HEK293 (cell line): Measurements from ENCODE around the gene NME8.
A peak's percentile ranks its signal among the peaks of the same experiment; 100 is the strongest.

Experiments
- CTCF ChIA-PET: fragments of 350-600 bp; formaldehyde crosslinking; extraction: SDS; loops from one replicate; lab custom pipeline; 2021; ENCODE audit warnings: antibody characterized with exemption; lab: Yijun Ruan, JAX
- POLR2A ChIA-PET: fragments of 300-600 bp; formaldehyde crosslinking; extraction: SDS; loops from one replicate; lab custom pipeline; 2020; ENCODE audit warnings: antibody characterized with exemption, inconsistent platforms; lab: Yijun Ruan, JAX
- H3K27ac ChIP-seq: fragments of 200-500 bp; sonication (Bioruptor generic); 2 replicates; pipeline ENCODE4 v1.5.1; 2014; ENCODE audit warnings: low read depth, low read length, control low read depth, inconsistent platforms; ENCODE audit errors: extremely low read depth
- H3K36me3 ChIP-seq, 2 experiments: fragments of 200-500 bp in 1 of 2; sonication (Bioruptor generic) in 1 of 2; 1 replicate in 1 of 2; 2 replicates in 1 of 2; pipeline ENCODE4 v1.5.1; 2014 to 2017; ENCODE audit warnings: inconsistent platforms in 2 of 2, low read length in 2 of 2; ENCODE audit not compliant: control insufficient read depth in 2 of 2, insufficient read depth in 1 of 2
- H3K4me1 ChIP-seq: fragments of 200-500 bp; sonication (Bioruptor generic); 2 replicates; pipeline ENCODE4 v1.5.1; 2014; ENCODE audit warnings: mild to moderate bottlenecking, low read length, inconsistent platforms; ENCODE audit not compliant: control insufficient read depth, insufficient read depth
- H3K4me3 ChIP-seq: 2 replicates; pipeline ENCODE4 v1.5.1; 2011; ENCODE audit warnings: low read depth, mild to moderate bottlenecking, control low read depth, low read length, moderate library complexity
- H3K9me3 ChIP-seq: fragments of 200-500 bp; sonication (Bioruptor generic); 2 replicates; pipeline ENCODE4 v1.5.1; 2014; ENCODE audit warnings: low read depth, low read length, inconsistent platforms; ENCODE audit not compliant: control insufficient read depth, insufficient read depth
- ATF2 ChIP-seq: fragments of 450-650 bp; formaldehyde crosslinking; IDR thresholded peaks from 2 replicates; pipeline ENCODE4 v1.5.1; 2016; ENCODE audit warnings: missing biosample characterization, missing genetic modification characterization, low read depth
- CTCF ChIP-seq: fragments of 450-650 bp; formaldehyde crosslinking; IDR thresholded peaks from 2 replicates; pipeline ENCODE4 v1.5.1; 2016; ENCODE audit warnings: missing biosample characterization, missing genetic modification characterization
- EGR2 ChIP-seq: fragments of 450-650 bp; formaldehyde crosslinking; IDR thresholded peaks from 2 replicates; pipeline ENCODE4 v1.5.1; 2016; ENCODE audit warnings: low read depth, missing biosample characterization, missing genetic modification characterization
- GLI2 ChIP-seq: fragments of 450-650 bp; formaldehyde crosslinking; IDR thresholded peaks from 2 replicates; pipeline ENCODE4; 2017; ENCODE audit warnings: missing biosample characterization, missing genetic modification characterization, low read depth, borderline replicate concordance
- GLIS1 ChIP-seq: fragments of 450-650 bp; formaldehyde crosslinking; IDR thresholded peaks from 2 replicates; pipeline ENCODE4 v1.5.1; 2016; ENCODE audit warnings: missing biosample characterization, missing genetic modification characterization
- HOXC10 ChIP-seq: sonication (generic); formaldehyde crosslinking; IDR thresholded peaks from 2 replicates; pipeline ENCODE4 v1.8.1; 2023; ENCODE audit warnings: mild to moderate bottlenecking, missing genetic modification reagents
- KLF1 ChIP-seq: fragments of 450-650 bp; formaldehyde crosslinking; IDR thresholded peaks from 2 replicates; pipeline ENCODE4 v1.5.1; 2016; ENCODE audit warnings: missing biosample characterization, missing genetic modification characterization
- RBAK ChIP-seq: fragments of 450-650 bp; formaldehyde crosslinking; IDR thresholded peaks from 2 replicates; pipeline ENCODE4 v1.5.1; 2016; ENCODE audit warnings: missing biosample characterization, missing genetic modification characterization
- TCF7L2 ChIP-seq: IDR thresholded peaks from 2 replicates; pipeline ENCODE4 v1.6.1; 2011; ENCODE audit warnings: low read depth, mild to moderate bottlenecking, inconsistent platforms, low read length, moderate library complexity, borderline replicate concordance
- YY1 ChIP-seq: fragments of 450-650 bp; formaldehyde crosslinking; IDR thresholded peaks from 2 replicates; pipeline ENCODE4 v1.5.1; 2018; ENCODE audit warnings: missing biosample characterization, missing genetic modification characterization
- ZFHX2 ChIP-seq: fragments of 450-650 bp; formaldehyde crosslinking; conservative IDR thresholded peaks from 2 replicates; pipeline ENCODE4 v1.5.1; 2016; ENCODE audit warnings: missing biosample characterization, missing genetic modification characterization
- ZIC2 ChIP-seq: fragments of 450-650 bp; formaldehyde crosslinking; IDR thresholded peaks from 2 replicates; pipeline ENCODE4 v1.5.1; 2016; ENCODE audit warnings: missing biosample characterization, missing genetic modification characterization
- ZNF19 ChIP-seq: fragments of 450-650 bp; formaldehyde crosslinking; IDR thresholded peaks from 2 replicates; pipeline ENCODE4; 2016; ENCODE audit warnings: missing biosample characterization, missing genetic modification characterization, low read depth
- ZNF223 ChIP-seq: fragments of 450-650 bp; formaldehyde crosslinking; IDR thresholded peaks from 2 replicates; pipeline ENCODE4 v1.5.1; 2016; ENCODE audit warnings: missing biosample characterization, missing genetic modification characterization
- ZNF248 ChIP-seq: fragments of 450-650 bp; formaldehyde crosslinking; IDR thresholded peaks from 2 replicates; pipeline ENCODE4 v1.5.1; 2017; ENCODE audit warnings: missing biosample characterization, missing genetic modification characterization
- ZNF26 ChIP-seq: fragments of 450-650 bp; formaldehyde crosslinking; IDR thresholded peaks from 2 replicates; pipeline ENCODE4 v1.5.1; 2016; ENCODE audit warnings: missing biosample characterization, missing genetic modification characterization
- ZNF394 ChIP-seq: fragments of 450-650 bp; formaldehyde crosslinking; IDR thresholded peaks from 2 replicates; pipeline ENCODE4 v1.5.1; 2016; ENCODE audit warnings: missing biosample characterization, missing genetic modification characterization, mild to moderate bottlenecking, moderate library complexity, borderline replicate concordance
- ZNF561 ChIP-seq: fragments of 450-650 bp; IDR thresholded peaks from 2 replicates; pipeline ENCODE4 v1.5.1; 2018; ENCODE audit warnings: missing biosample characterization, missing genetic modification characterization, borderline replicate concordance
- ZNF621 ChIP-seq: fragments of 450-650 bp; formaldehyde crosslinking; IDR thresholded peaks from 2 replicates; pipeline ENCODE4 v1.5.1; 2017; ENCODE audit warnings: missing biosample characterization, missing genetic modification characterization
- ZNF654 ChIP-seq: fragments of 450-650 bp; formaldehyde crosslinking; IDR thresholded peaks from 2 replicates; pipeline ENCODE4 v1.5.1; 2016; ENCODE audit warnings: low read depth, missing biosample characterization, missing genetic modification characterization
- ZNF768 ChIP-seq: fragments of 450-650 bp; formaldehyde crosslinking; IDR thresholded peaks from 2 replicates; pipeline ENCODE4 v1.5.1; 2018; ENCODE audit warnings: missing biosample characterization, mild to moderate bottlenecking, missing genetic modification characterization

NME8 gene

GRCh38 chr7:37831244-37831643 lies 17.2 kb upstream of the NME8 start (continued):
- TF ChIP-seq ATF2 (no peak), ZNF26 (tag by site-specific recombination) (no peak), GLI2 (tag by site-specific recombination) (no peak), YY1 (tag by site-specific recombination) (no peak), ZNF768 (tag by site-specific recombination) (no peak), ZNF223 (tag by site-specific recombination) (no peak), ZNF248 (tag by site-specific recombination) (no peak)

- POLR2A ChIA-PET = interaction anchor here (0.6 kb wide), 1 partner anchor 21 kb away, joined by 4 read pairs; no protein-coding TSS in a partner anchor
Observed at GRCh38 chr7:37832194-37832593, 16.2 kb upstream of the NME8 start.

More at GRCh38 chr7:37832194-37832593, 16.2 kb upstream of the NME8 start:
- CTCF ChIA-PET = interaction anchor here (0.6 to 3.5 kb wide), 6 partner anchors 10 to 597 kb away, joined by 3 to 15 read pairs (median 4); no protein-coding TSS in a partner anchor
- Histone ChIP-seq H3K27ac (no peak overlapping the region), H3K4me3 (no peak overlapping the region), H3K9me3 (no peaks in the 10 kb centered on the region), H3K36me3 (no peaks in the 10 kb centered on the region), H3K4me1 (no peaks in the 10 kb centered on the region)
- peak; percentile 66 for TF ChIP-seq ZFHX2
- peak; percentile 28; the same call in 1 of the 2 replicates for TF ChIP-seq ZNF654 (tag by site-specific recombination)
- TF ChIP-seq EGR2 = 0 out of 2 replicates have a peak, but pooled peaks have one; percentile 13
- TF ChIP-seq ZNF561 (tag by site-specific recombination) = 0 out of 2 replicates have a peak, but pooled peaks have one; percentile 30
- no peak for TF ChIP-seq HOXC10 (CRISPR knock-in tag)
- TF ChIP-seq RBAK (tag by site-specific recombination) = no peak
- TF ChIP-seq KLF1 (tag by site-specific recombination) = peak; percentile 31; the same call in 1 of the 2 replicates
- TF ChIP-seq ZNF19 (tag by site-specific recombination) = no peak
- peak; percentile 69 for TF ChIP-seq ZIC2 (tag by site-specific recombination)
- TF ChIP-seq TCF7L2 = no peak
- no peak for TF ChIP-seq ZNF26 (tag by site-specific recombination)
- TF ChIP-seq ZNF394 (tag by site-specific recombination) = peak; percentile 65; the same call in 1 of the 2 replicates
- peak; percentile 56; the same call in 1 of the 2 replicates for TF ChIP-seq GLIS1 (tag by site-specific recombination)
- no peak for TF ChIP-seq ZNF621 (tag by site-specific recombination)
- peak; percentile 62 for TF ChIP-seq CTCF (tag by site-specific recombination)
